Inferior parietal cortex (tissue), 1 donor: ENCODE measurements around the gene SCGB3A2.

Experiments
- DNase-seq: peaks from one replicate; pipeline ENCODE4 v3.0.0-alpha.2; 2016; ENCODE audit errors: extremely low spot score

Gene SCGB3A2

GRCh38 chr5:147878066-147878759 lies at the start of gene SCGB3A2:
SCGB3A2 (plus strand) TSS chr5:147878711; CDS start chr5:147878804, 93 bp downstream.
- no peak for DNase-seq

- DNase-seq: no peak
These were observed 48.5 kb upstream of the SCGB3A2 start for GRCh38 chr5:147830035-147830434.

GRCh38 chr5:147831465-147831864 lies 47.0 kb upstream of the SCGB3A2 start, which contains the start of gene SPINK1:
SPINK1 (minus strand) TSS chr5:147831671; CDS start chr5:147831577, 94 bp downstream.
- no peak for DNase-seq

GRCh38 chr5:147832541-147832940 lies 46.0 kb upstream of the SCGB3A2 start:
- no peak for DNase-seq

- no peak for DNase-seq
These were observed 43.1 kb upstream of the SCGB3A2 start for GRCh38 chr5:147835386-147835798.

- DNase-seq: no peak
These were observed 42.1 kb upstream of the SCGB3A2 start for GRCh38 chr5:147836439-147836838.

GRCh38 chr5:147842869-147843268 lies 35.6 kb upstream of the SCGB3A2 start:
- DNase-seq: no peak

- DNase-seq: no peak
These were observed 33.7 kb upstream of the SCGB3A2 start for GRCh38 chr5:147844846-147845245.

GRCh38 chr5:147845618-147846017 lies 32.9 kb upstream of the SCGB3A2 start:
- DNase-seq: no peak

GRCh38 chr5:147849226-147849625 lies 29.3 kb upstream of the SCGB3A2 start:
- DNase-seq: no peak

GRCh38 chr5:147851578-147851977 lies 26.9 kb upstream of the SCGB3A2 start:
- no peak for DNase-seq

GRCh38 chr5:147852365-147852764 lies 26.1 kb upstream of the SCGB3A2 start:
- DNase-seq: no peak

GRCh38 chr5:147853372-147853987 lies 25.0 kb upstream of the SCGB3A2 start:
- no peak for DNase-seq

GRCh38 chr5:147854331-147854730 lies 24.2 kb upstream of the SCGB3A2 start:
- DNase-seq: no peak

GRCh38 chr5:147854894-147855773 lies 23.4 kb upstream of the SCGB3A2 start:
- DNase-seq: no peak

- DNase-seq: no peak
These were observed 22.8 kb upstream of the SCGB3A2 start for GRCh38 chr5:147855774-147856069.

GRCh38 chr5:147856801-147857200 lies 21.7 kb upstream of the SCGB3A2 start:
- no peak for DNase-seq

GRCh38 chr5:147857302-147858129 lies 21.0 kb upstream of the SCGB3A2 start:
- peak; percentile 88 for DNase-seq

- DNase-seq: no peak
These were observed 19.9 kb upstream of the SCGB3A2 start for GRCh38 chr5:147858565-147858964.

GRCh38 chr5:147859962-147860640 lies 18.4 kb upstream of the SCGB3A2 start:
- DNase-seq: no peak

- no peak for DNase-seq
These were observed 17.9 kb upstream of the SCGB3A2 start for GRCh38 chr5:147860641-147861025.
